Neural progenitor cell (in vitro differentiated cells): ENCODE data around the gene KDM6B.

Source experiments
- EZH2 ChIP-seq: fragments of 200-600 bp; sonication (generic); IDR thresholded peaks from 2 replicates; pipeline ENCODE4 v1.6.1; 2017; ENCODE audit warnings: antibody characterized with exemption, mild to moderate bottlenecking, moderate library complexity
- EZH2phosphoT487 ChIP-seq: fragments of 200-600 bp; sonication (generic); IDR thresholded peaks from 2 replicates; pipeline ENCODE4 v1.6.1; 2017; ENCODE audit warnings: antibody characterized with exemption
- TF ChIP-seq, protein P1 (sequence below): fragments of 200-600 bp; sonication (generic); IDR thresholded peaks from 2 replicates; pipeline ENCODE4 v1.5.1; 2017; ENCODE audit warnings: antibody characterized with exemption, mild to moderate bottlenecking

DNA sequence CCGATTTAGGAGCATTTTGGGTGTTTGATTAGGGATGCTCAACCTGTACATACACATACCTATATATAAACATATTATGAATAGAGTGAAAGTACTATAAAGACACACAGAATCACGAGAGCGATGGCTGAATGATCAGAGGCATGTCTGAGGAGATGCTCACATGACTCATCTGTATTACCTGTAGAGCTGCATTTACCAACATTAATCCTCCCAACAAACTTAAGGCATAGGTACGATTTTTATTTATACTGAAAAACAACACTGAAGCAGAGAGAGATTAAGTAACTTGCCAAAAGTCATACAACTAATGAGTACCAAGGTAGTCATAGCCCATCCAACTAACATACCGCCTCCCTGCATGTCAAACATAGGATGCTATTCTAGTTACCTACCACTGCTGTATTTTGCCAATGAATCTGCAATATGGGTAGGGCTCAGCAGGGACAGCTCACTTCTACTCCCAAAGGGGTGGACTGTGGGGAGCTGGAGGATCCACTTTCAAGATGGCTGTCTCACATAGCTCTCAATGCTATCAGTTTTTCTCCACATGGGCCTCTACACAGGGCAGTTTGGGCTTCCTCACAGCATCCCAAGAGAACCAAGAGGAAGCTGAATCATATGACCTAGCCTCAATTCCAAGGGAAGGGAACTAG, 31.1 kb downstream of the KDM6B start:
- TF ChIP-seq, protein P1, sequence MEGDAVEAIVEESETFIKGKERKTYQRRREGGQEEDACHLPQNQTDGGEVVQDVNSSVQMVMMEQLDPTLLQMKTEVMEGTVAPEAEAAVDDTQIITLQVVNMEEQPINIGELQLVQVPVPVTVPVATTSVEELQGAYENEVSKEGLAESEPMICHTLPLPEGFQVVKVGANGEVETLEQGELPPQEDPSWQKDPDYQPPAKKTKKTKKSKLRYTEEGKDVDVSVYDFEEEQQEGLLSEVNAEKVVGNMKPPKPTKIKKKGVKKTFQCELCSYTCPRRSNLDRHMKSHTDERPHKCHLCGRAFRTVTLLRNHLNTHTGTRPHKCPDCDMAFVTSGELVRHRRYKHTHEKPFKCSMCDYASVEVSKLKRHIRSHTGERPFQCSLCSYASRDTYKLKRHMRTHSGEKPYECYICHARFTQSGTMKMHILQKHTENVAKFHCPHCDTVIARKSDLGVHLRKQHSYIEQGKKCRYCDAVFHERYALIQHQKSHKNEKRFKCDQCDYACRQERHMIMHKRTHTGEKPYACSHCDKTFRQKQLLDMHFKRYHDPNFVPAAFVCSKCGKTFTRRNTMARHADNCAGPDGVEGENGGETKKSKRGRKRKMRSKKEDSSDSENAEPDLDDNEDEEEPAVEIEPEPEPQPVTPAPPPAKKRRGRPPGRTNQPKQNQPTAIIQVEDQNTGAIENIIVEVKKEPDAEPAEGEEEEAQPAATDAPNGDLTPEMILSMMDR: no peak
- no peak for TF ChIP-seq EZH2
- no peak for TF ChIP-seq EZH2phosphoT487
